ENCODE data around the gene ANKS3.

DNA sequence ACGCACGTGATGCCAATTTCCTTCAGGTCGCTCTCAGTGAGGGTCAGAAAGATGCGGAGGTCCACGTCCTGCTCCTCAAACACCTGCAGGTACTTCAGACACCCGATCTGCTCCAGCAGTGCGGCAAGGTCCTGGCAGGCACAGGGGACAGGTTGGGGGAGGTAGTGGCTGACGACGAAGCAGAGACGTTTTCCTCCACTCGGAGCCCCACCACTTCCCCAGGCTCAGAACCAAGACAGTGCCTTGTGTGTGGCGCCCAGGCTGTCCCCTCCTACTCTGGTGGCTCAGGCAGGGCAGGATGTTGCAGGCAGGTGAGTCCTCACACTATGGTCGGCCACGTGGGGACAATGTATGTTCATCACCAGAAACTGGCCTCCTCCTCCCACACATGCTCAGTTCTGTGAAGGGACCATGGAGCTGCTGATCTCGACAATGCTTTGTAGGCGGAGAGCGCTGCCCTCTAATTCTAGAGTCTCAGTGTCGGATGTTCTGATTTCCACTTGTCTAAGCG is 35.0 kb downstream of the ANKS3 start:
- TF ChIP-seq, protein P1, sequence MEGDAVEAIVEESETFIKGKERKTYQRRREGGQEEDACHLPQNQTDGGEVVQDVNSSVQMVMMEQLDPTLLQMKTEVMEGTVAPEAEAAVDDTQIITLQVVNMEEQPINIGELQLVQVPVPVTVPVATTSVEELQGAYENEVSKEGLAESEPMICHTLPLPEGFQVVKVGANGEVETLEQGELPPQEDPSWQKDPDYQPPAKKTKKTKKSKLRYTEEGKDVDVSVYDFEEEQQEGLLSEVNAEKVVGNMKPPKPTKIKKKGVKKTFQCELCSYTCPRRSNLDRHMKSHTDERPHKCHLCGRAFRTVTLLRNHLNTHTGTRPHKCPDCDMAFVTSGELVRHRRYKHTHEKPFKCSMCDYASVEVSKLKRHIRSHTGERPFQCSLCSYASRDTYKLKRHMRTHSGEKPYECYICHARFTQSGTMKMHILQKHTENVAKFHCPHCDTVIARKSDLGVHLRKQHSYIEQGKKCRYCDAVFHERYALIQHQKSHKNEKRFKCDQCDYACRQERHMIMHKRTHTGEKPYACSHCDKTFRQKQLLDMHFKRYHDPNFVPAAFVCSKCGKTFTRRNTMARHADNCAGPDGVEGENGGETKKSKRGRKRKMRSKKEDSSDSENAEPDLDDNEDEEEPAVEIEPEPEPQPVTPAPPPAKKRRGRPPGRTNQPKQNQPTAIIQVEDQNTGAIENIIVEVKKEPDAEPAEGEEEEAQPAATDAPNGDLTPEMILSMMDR (conservative IDR thresholded peaks at IDR 0.05; ENCODE audit: low read length), result no peak
- TF ChIP-seq EZH2phosphoT487 (IDR thresholded peaks at IDR 0.05; ENCODE audit: borderline replicate concordance, low read depth, low read length), result no peak
